GM18508 (cell line): ENCODE measurements around the gene LRRC27.
"Not testable (repeated sequence)": the region's sequence is repeated elsewhere in the genome, so short reads cannot be mapped to it uniquely, and the experiment has no call there.

Experiments
- ATAC-seq: cut with Tn5 transposase; IDR thresholded peaks from one replicate; pipeline ENCODE4 v1.9.1; 2021; ENCODE audit warnings: moderate number of reproducible peaks; ENCODE audit not compliant: insufficient read depth, unreplicated experiment

Gene LRRC27

GRCh38 chr10:132335189-132336063 is 3.4 kb downstream of the LRRC27 start:
- ATAC-seq = no peak

GRCh38 chr10:132336064-132336746 is 4.2 kb downstream of the LRRC27 start:
- no peak for ATAC-seq

GRCh38 chr10:132336919-132337407 is 5.0 kb downstream of the LRRC27 start:
- ATAC-seq = no peak

- ATAC-seq = not testable (repeated sequence)
Measured at GRCh38 chr10:132337854-132338253, 5.9 kb downstream of the LRRC27 start.

- no peak for ATAC-seq
Measured at GRCh38 chr10:132338876-132339275, 6.9 kb downstream of the LRRC27 start.

- ATAC-seq = no peak
Measured at GRCh38 chr10:132339276-132339675, 7.3 kb downstream of the LRRC27 start.

GRCh38 chr10:132341017-132341416 is 9.0 kb downstream of the LRRC27 start:
- ATAC-seq = no peak

- ATAC-seq = no peak
Measured at GRCh38 chr10:132341781-132342180, 9.8 kb downstream of the LRRC27 start.

- ATAC-seq = no peak
Measured at GRCh38 chr10:132342553-132342952, 10.6 kb downstream of the LRRC27 start.

- no peak for ATAC-seq
Measured at GRCh38 chr10:132344386-132344785, 12.4 kb downstream of the LRRC27 start.

- no peak for ATAC-seq
Measured at GRCh38 chr10:132345345-132345744, 13.4 kb downstream of the LRRC27 start.

- ATAC-seq = no peak
Measured at GRCh38 chr10:132346806-132347205, 14.8 kb downstream of the LRRC27 start.

- no peak for ATAC-seq
Measured at GRCh38 chr10:132347211-132347930, 15.4 kb downstream of the LRRC27 start.

- ATAC-seq = no peak
Measured at GRCh38 chr10:132347931-132348267, 15.9 kb downstream of the LRRC27 start.

- ATAC-seq = no peak
Measured at GRCh38 chr10:132349766-132350165, 17.8 kb downstream of the LRRC27 start.

GRCh38 chr10:132350391-132350790 is 18.4 kb downstream of the LRRC27 start:
- no peak for ATAC-seq

GRCh38 chr10:132350946-132351345 is 19.0 kb downstream of the LRRC27 start:
- no peak for ATAC-seq

GRCh38 chr10:132351611-132352010 is 19.6 kb downstream of the LRRC27 start:
- no peak for ATAC-seq

GRCh38 chr10:132352462-132353308 is 20.7 kb downstream of the LRRC27 start:
- ATAC-seq = not testable (repeated sequence)
